Measurements from ENCODE around the gene BIRC7. TPM values are rescaled to one million over a fixed set of nuclear protein-coding genes. Genes with fewer than 3 reads are reported as not detected.

Gene BIRC7
- total RNA-seq, 1 experiment from 2014 or later: 0.17 TPM

- Mint-ChIP-seq H3K4me1 (no peaks in the 10 kb centered on the region), H3K27ac (no peak overlapping the region), H3K4me3 (no peak overlapping the region), H3K36me3 (no peaks in the 10 kb centered on the region), H3K27me3 (ENCODE audit: low read depth) (peaks cover 3% of the 10 kb centered on the region; the same call in 1 of the 2 replicates), H3K9me3 (peaks cover 17% of the 10 kb centered on the region)
- ChIA-PET CTCF (no interaction called here), POLR2A (no interaction called here)
- no peak for TF ChIP-seq ZNF219 (CRISPR knock-in tag; IDR thresholded peaks at IDR 0.05; ENCODE audit: borderline replicate concordance)
- DNase-seq (ENCODE audit: low spot score) (no peak), ATAC-seq (no peak)
Observed at GRCh38 chr20:63188159-63188442, 47.6 kb upstream of the BIRC7 start.

- CTCF ChIA-PET: no interaction called here
Observed at GRCh38 chr20:63188641-63189321, 46.9 kb upstream of the BIRC7 start.

GRCh38 chr20:63189322-63189642, 46.4 kb upstream of the BIRC7 start:
- H3K4me1 Mint-ChIP-seq: peaks cover 6% of the 10 kb centered on the region

More at GRCh38 chr20:63188641-63189321, 46.9 kb upstream of the BIRC7 start:
- no peak overlapping the region for H3K27ac Mint-ChIP-seq
- POLR2A ChIA-PET: no interaction called here
- DNase-seq (ENCODE audit: low spot score) (no peak), ATAC-seq (no peak)
- TF ChIP-seq ZNF512 (CRISPR knock-in tag; IDR thresholded peaks at IDR 0.05; ENCODE audit: borderline replicate concordance) (no peak), IRF1 (CRISPR knock-in tag; IDR thresholded peaks at IDR 0.05) (no peak), ZNF671 (CRISPR knock-in tag; IDR thresholded peaks at IDR 0.05) (no peak), NR3C1 (CRISPR knock-in tag; conservative IDR thresholded peaks at IDR 0.05; ENCODE audit: low read depth) (no peak)
- H3K36me3 Mint-ChIP-seq: no peaks in the 10 kb centered on the region
- peaks cover 17% of the 10 kb centered on the region for H3K9me3 Mint-ChIP-seq
- no peak overlapping the region for H3K4me3 Mint-ChIP-seq
- peaks cover under 1% of the 10 kb centered on the region for H3K4me1 Mint-ChIP-seq
- peaks cover 3% of the 10 kb centered on the region; the same call in 1 of the 2 replicates for H3K27me3 Mint-ChIP-seq (ENCODE audit: low read depth)

More at GRCh38 chr20:63189322-63189642, 46.4 kb upstream of the BIRC7 start:
- Mint-ChIP-seq H3K27me3 (ENCODE audit: low read depth) (peaks cover 3% of the 10 kb centered on the region; the same call in 1 of the 2 replicates), H3K36me3 (no peaks in the 10 kb centered on the region), H3K27ac (peak overlapping the region; percentile 36; the same call in 1 of the 2 replicates), H3K9me3 (peaks cover 17% of the 10 kb centered on the region), H3K4me3 (no peak overlapping the region)
- ATAC-seq (no peak), DNase-seq (ENCODE audit: low spot score) (no peak)
- POLR2A ChIA-PET: no interaction called here
- TF ChIP-seq MAX (CRISPR knock-in tag; IDR thresholded peaks at IDR 0.05) (no peak), ZNF416 (CRISPR knock-in tag; IDR thresholded peaks at IDR 0.05) (no peak), ZNF232 (CRISPR knock-in tag; IDR thresholded peaks at IDR 0.05) (no peak), MXD4 (CRISPR knock-in tag; IDR thresholded peaks at IDR 0.05; ENCODE audit: borderline replicate concordance) (no peak), ERG (CRISPR knock-in tag; IDR thresholded peaks at IDR 0.05) (no peak), CBFB (CRISPR knock-in tag; IDR thresholded peaks at IDR 0.05; ENCODE audit: low read depth) (no peak), ZNF317 (CRISPR knock-in tag; IDR thresholded peaks at IDR 0.05; ENCODE audit: borderline replicate concordance, low read depth) (no peak), CDX4 (CRISPR knock-in tag; IDR thresholded peaks at IDR 0.05; ENCODE audit: borderline replicate concordance) (no peak), CREM (CRISPR knock-in tag; IDR thresholded peaks at IDR 0.05) (no peak), HMGXB4 (CRISPR knock-in tag; IDR thresholded peaks at IDR 0.05) (no peak), KAT7 (CRISPR knock-in tag; IDR thresholded peaks at IDR 0.05; ENCODE audit: borderline replicate concordance) (no peak), ATF2 (CRISPR knock-in tag; IDR thresholded peaks at IDR 0.05; ENCODE audit: borderline replicate concordance, low read depth) (no peak), ZNF425 (CRISPR knock-in tag; conservative IDR thresholded peaks at IDR 0.05) (no peak), EMX1 (CRISPR knock-in tag; IDR thresholded peaks at IDR 0.05) (no peak)
- CTCF ChIA-PET: no interaction called here

Measured in WTC11 (cell line).